Amygdala (tissue), 56 donors: ENCODE data around the gene WDR31.
A peak's percentile ranks its signal among the peaks of the same experiment; 100 is the strongest.
"Not testable (repeated sequence)": the region's sequence is repeated elsewhere in the genome, so short reads cannot be mapped to it uniquely, and the experiment has no call there.

Source experiments
- DNase-seq, 56 donors: peaks; one replicate each; lab custom pipeline; 2025; lab: John Stamatoyannopoulos, UW

WDR31 gene

DNA sequence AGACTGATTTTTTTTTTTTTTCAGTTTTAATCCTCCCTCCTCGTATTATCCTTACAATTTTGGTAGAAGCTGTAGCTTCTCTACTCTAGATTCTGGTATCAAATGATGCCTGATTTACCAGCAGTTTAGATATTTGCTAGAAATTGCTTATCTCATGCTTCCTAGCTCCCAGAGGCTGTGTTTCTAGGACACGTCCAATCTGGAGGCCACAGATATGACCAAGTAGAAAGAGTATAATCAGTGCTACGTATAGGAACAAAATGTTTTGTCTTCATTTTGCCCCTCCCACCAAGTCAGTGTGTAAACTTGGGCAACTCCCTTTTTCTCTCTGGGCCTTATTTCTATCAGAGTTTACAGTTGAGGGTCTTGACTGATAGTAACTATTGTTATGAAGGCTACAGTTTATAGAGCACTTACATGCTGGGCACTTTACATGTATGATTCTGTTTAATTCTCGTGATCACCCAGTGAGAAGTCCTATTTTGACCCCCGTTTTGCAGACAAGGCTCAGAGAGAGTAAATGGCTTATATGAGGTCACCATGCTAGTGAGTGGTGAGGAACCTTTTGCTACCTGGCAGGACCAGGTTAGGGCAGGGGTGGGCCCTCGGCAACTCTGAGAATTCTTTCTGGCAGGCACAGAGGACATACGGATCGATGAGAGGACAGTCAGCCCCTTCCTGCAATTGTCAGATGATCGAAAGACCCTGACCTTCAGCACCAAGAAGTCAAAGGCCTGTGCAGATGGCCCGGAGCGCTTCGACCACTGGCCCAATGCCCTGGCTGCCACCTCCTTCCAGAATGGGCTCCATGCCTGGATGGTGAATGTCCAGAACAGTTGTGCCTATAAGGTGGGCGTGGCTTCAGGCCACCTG lies 29.1 kb upstream of the WDR31 start:
- DNase-seq, result no peak

DNA sequence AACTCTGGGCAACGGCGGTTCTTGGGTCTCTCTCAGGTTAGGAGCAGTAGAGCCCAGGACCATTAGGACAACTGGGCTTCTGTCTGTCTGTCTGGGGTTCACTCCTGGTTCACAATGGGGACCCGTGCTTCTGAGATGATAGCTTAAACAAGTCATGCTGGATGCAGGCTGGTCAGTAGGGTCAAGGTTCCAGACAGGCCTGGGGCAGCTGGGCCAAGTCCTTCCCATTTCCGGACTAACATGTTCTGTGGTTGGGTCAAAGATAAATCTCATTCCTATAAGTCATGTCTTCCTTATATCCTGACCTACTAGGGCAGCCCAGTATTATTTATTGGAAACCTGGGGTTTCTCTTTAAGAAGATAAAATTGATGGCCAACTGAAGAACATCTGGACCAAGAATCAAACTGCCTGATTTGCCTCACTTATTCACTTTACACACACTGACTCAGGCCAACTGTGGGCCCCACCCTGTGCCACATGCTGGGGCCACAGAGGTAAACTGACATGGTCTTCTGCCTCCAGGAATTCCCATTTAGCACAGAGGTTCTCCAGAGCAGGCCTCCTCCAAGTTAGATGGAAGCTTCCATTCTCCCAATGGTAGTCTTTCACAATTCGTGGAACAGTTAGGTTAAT lies 28.4 kb upstream of the WDR31 start:
- no peak for DNase-seq

DNA sequence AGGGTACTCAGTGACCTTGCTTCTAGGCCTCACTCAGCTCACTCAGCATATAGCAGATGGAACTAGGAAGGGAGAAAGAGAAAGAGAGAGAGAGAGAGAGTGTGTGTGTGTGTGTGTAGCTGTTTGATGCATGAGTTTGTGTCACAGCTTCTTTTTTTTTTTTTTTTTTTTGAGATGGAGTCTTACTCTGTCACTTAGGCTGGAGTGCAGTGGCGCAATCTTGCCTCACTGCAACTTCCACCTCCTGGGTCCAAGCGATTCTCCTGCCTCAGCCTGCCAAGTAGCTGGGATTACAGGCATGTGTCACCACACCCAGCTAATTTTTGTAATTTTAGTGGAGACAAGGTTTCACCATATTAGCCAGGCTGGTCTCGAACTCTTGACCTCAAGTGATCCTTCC lies 25.6 kb upstream of the WDR31 start:
- DNase-seq, result not testable (repeated sequence)

DNA sequence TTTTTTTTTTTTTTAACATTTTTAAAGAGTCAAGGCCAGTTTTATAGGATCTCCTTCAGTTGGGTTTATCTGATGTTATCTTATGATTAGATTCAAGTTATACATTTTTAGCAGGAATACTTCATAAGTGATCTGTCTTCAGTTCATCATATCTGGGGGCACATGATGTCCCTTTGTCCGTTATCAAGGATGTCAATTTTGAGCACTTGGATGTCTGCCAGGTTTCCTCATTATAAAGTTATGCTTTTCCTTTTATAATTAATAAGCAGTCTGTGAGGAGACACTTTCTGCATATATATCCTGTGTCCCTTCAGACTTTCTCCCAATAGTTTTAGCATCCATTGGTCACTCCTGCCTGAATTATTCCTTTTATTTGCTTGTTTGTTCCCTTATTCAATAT lies 24.9 kb upstream of the WDR31 start:
- DNase-seq, result no peak

DNA sequence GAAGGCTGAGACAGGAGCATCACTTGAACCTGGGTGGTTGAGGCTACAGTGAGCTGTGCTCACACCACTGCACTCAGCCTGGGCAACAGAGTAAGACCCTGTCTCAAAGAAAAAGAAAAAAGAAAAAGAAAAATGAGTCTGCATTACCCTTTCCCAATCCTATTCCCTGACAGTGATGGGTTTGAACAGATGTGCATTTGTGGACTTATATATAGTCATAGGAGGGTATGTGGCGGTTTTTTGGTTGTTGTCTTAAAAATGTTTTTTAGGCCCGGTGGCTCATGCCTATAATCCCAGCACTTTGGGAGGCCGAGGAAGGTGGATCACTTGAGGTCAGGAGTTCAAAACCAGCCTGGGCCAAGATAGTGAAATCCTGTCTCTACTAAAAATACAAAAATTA lies 23.3 kb upstream of the WDR31 start:
- no peak for DNase-seq

DNA sequence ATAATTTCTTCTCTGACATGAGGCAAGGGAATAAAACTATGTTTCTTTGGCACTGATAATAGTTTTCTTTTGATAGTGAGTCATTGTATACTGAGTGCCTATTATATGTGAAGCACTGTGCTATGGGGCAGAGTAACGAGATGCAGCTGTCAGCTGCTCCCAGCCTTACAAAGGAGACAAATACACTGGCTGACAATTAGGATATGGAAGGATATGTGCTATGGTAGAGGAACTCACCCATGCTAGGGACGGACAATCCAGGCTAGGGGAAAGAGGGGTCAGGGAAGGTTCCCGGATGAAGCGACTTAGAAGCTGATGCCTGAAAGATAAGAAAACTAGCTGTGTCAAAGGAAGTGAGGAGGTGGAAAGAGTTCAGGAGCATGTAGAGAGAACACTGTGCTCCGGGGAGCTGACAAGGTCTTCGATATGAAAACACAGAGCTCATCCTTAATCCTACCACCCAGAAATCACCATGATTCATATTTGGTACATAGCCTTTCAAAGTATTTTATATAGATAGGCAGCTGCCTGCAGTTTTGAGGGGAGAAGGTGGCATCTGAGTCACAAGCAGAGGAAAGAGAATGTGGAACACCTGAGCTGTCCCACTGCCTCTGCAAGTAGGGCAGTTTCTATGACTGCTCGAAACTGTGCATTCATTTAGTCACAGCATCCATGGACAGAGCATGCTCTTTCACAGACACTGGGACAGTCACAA lies 21.4 kb upstream of the WDR31 start:
- peak in 5 of 56 donors; percentile 5 to 30 (median 18) for DNase-seq

DNA sequence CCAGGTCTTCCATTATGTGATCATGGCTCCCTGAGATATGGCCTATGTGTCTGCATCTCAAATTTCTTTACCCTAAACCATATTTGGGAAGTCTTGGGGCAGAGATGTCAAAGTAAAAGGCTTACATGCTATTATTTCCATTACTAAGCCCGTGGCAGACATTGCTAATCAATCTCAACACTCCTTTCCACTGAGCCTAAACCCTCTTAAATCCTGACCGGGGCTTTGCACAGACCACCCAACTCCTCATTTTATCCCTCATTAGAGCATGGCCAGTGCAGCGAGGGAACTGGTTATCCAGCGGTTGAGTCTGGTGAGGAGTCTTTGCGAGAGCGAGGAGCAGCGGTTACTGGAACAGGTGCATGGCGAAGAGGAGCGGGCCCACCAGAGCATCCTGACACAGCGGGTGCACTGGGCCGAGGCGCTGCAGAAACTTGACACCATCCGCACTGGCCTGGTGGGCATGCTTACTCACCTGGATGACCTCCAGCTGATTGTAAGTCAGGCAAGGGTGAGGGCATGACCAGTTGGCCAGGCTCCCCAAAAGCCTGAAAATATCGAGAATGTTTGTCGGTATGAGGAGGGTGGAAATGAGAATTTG lies 20.3 kb upstream of the WDR31 start:
- DNase-seq, result no peak

DNA sequence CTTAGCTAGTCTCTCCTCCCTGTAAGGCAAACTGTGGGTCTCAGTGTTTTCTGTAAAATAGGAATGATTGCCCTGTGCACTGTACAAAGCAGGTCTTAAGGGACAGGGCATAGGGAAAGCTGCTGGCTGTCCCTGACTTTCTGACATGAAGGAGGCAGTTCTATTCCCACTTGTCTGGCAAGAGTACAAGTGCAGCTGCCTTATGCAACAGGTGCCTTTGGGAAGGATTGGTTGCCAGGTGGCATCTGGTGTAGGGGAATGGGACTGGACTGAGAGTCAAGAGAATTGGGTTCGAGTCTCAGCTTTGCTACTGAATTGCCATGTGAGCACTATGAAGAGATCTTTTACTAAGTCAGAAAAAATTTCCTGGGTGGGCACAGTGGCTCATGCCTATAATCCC lies 19.3 kb upstream of the WDR31 start:
- DNase-seq, result no peak

DNA sequence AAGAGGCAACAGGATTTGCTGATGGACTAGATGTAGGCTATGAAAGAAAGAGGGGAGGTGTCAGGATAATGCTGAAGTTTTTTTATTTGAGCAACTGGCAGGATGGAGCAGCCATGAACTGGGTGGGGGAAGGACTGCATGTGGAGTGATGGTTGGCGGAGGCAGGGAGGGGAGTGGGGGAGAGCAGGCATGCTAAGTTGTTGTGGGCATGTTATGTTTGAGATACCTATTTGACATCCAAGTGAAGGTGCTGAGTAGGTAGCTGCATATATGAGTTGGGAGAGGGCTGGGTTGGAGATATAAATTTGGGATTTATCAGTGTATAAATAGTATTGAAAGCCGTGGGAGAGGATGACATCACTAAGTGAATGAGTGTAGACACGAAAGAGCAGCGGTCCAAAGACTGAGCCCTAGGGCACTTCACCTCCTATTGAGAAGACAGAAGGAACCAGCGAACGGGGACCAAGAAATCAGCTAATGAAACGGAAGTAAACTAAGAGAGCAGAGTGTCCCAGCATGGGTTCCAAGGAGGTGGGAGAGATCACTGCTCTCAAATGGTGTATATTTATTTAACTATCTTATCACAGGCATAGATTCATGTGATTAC lies 16.7 kb upstream of the WDR31 start:
- DNase-seq, result no peak

DNA sequence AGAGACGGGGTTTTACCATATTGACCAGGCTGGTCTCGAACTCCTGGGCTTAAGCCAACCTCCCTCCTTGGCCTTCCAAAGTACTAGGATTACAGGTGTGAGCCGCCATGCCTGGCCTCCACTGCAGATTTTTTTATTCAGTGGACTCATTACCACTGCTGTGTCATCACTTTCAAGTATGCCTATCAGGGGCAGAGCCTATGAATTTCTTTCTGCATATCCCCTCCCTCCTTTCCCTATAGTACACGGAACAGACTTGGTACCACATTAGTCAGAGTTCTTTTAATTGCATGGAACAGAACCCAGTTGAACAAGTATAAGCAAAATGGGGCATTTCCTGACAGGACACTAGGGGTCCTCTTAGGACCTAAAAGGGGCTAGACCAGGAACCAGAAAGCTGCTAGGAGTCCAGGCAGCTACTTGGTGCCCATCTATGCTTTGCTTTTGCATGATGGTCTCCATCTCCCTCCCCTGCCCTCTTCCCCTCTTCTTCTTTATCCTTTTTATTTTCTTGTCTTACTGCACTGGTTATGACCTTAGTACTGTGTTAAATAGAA lies 15.0 kb upstream of the WDR31 start:
- DNase-seq, result no peak

DNA sequence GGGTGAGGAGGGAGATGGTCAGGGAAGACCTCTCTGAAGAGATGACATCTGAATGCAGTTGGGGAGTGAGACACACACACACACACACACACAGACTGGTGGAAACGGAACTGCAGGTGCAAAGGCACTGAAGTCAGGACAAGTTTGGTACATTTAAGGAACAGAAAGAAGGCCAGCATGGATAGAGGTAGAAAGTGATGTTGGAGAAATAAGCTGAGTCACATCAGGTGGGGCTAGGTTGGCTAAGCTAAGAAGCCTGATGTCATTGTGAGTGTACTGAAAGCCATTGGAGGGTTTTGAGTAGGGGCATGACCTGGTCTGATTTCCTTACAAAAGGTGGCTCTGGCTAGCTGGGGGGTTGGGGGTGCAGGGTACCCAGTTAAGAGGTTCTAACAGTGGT lies 12.3 kb upstream of the WDR31 start:
- DNase-seq, result no peak

DNA sequence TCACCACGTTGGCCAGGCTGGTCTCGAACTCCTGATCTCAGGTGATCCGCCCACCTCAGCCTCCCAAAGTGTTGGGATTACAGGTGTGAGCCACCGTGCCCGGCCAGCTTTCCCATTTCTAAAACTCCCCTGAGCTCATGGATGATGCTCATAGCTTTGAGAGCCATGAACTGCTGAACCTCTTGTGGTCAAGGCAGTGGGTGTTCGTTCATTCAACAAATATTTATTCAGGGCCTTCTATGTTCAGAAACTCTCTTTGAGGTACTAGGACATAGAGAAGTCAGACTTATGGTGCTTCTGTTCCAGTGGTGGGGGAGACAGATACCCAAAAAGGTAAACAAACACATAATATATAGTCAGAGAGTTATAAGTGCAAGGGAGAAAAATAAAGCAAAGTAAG lies 11.9 kb upstream of the WDR31 start:
- no peak for DNase-seq

DNA sequence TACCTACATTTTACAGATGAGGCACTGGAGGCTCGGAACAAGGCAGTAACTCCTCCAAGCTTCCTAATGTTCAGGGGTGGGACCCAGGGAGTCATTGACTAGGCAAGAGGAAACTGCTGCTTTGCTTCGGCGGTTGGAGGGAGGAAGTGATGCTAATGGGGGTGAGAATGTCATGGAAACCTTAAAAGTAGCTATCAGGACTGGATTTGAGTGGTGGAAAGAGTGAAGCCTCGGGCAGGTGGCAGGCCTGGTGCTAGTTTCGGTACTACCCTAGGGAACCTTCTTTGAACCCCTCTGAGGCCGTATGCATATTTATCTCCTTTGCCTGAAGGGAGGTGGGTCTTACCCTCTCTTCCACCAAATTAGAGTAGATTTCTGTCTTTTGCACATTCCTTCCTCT lies 10.9 kb upstream of the WDR31 start:
- DNase-seq, result no peak

DNA sequence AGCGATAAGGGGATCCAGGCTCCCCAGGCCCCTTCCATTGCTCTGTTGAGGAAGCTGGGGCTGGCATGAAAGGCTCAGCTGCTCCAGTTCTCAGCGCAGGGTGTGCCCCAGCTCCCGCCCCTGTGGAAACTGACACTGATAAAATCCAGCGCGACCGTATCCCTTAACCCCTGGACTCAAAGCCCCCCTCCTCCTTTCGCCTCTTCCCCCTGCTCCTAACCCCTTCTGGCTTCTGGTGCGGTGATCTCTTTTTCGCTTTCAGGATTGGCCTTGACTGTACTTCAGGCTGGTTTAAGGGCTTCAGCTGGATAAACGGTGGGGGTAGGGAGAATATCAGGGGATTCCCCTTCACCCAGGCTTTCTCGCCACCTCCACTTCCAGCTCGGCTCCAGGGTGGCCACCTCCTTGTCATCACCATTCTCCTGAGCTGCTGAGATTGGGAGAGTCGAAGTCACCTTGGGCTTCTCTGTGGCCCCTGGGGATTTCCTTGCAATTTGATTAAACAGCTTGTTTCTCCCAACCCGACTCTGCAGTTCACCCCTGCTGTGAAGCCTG lies 10.1 kb upstream of the WDR31 start:
- DNase-seq, result no peak

DNA sequence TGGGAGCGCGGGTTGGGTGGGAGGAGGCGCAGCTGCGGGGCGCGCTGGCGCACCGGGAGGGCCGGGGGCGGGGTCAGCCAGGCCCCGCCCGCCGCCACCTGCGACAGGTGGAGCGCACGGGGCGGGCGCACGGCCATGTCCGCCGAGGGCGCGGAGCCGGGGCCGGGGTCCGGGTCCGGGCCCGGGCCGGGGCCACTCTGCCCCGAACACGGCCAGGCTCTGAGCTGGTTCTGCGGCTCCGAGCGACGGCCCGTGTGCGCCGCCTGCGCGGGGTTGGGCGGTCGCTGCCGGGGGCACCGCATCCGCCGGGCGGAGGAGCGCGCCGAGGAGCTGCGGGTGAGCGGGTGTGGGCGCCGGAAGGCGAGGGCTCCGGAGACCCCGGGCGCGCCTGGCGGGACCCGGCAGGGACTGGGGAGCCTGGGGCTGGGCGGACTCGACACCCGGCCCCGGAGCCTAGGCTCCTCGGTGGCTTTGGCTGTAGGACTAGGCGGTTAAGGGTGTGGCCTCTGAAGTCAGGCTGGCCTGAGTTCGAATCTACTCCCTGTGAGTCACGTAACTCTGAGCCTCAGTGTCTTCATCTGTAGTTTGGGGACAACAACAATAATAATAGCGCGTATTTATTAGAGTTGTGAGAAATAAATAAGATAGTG lies 9.5 kb upstream of the WDR31 start, which contains the start of gene BSPRY:
TSS of gene BSPRY (plus strand) at position 97 of the 650 bp plus-strand sequence. CDS start at position 136, 39 bp downstream.
- no peak for DNase-seq

DNA sequence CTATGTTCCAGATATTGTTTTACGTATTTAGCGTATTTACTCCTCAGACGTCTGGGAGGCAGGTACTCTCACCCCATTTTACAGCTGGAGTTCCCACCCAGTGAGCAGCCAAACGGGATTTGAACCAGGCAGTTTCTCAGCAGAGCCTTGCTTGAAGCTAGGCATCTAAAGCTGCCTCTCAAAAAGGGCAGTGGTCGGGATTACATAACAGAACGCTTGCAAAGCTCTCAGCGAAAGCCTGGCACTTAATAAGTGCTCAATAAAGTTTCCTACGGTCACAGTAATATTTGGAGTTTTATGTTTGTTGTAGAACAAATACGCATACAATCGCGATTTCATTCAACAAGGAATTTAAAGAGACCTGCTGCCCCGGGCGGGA lies 9.0 kb upstream of the WDR31 start:
- no peak for DNase-seq

DNA sequence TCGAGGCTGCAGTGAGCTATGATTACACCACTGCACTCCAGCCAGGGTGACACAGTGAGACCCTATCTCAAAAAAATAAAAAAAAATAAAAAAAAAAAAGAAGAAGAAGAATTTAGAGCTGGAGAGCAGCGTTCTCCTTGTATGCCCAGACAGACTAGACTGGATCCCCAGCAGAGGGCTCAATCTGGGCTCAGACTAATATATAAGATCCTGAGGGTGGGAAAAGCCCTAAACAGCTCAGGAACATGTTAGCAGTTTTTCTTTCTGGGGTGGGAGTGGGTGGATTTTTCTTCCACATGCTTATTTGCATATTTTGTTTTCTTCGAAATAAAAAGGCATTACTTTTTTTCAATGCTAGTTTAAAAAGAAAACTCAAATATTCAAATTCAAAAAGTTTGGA lies 8.4 kb upstream of the WDR31 start:
- no peak for DNase-seq

DNA sequence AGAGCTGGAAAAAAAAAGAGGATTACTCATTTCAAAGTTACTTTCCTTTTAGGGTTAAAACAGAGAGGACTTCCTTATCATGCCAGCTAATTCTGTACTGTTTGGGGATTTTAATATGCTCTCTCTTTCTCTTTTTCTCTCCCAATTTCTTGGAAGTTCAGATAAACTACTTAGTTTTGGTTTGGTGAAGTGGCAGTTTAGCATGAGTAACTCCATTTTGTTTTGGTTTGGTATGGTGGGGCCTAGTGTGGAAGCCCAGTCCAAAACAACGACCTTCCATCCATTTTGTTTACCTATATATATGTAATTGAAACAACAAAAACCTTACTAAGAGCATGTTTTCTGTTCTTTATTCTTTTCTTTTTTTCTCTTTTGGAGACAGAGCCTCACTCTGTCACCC lies 5.6 kb upstream of the WDR31 start:
- DNase-seq, result no peak

DNA sequence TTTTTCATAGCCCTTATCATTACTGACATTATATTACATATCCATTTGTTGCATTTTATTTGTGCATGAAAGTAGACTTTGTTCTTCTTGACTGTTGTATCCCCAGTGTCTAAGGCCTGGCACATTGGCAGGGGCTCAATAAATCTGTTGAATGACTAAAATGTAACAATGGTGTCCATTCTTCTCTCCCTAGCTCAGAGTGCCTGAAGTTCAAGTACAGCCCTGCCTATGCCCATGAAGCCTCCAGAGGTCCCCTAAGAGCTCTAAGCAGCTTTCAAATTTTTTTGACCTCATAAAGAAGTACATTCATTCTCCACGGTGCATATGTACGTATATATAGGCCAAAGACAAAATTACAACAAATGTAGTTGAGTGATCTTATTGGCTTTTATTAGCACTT lies 5.1 kb upstream of the WDR31 start:
- DNase-seq, result peak in 10 of 56 donors; percentile 3 to 43 (median 18)
